COR-L47 (cell line): Measurements from ENCODE around the gene HMCES.
"Not testable (repeated sequence)": the region's sequence is repeated elsewhere in the genome, so short reads cannot be mapped to it uniquely, and the experiment has no call there.

Experiments used
- DNase-seq: peaks from one replicate; lab custom pipeline; 2025; lab: John Stamatoyannopoulos, UW

Gene HMCES

DNA sequence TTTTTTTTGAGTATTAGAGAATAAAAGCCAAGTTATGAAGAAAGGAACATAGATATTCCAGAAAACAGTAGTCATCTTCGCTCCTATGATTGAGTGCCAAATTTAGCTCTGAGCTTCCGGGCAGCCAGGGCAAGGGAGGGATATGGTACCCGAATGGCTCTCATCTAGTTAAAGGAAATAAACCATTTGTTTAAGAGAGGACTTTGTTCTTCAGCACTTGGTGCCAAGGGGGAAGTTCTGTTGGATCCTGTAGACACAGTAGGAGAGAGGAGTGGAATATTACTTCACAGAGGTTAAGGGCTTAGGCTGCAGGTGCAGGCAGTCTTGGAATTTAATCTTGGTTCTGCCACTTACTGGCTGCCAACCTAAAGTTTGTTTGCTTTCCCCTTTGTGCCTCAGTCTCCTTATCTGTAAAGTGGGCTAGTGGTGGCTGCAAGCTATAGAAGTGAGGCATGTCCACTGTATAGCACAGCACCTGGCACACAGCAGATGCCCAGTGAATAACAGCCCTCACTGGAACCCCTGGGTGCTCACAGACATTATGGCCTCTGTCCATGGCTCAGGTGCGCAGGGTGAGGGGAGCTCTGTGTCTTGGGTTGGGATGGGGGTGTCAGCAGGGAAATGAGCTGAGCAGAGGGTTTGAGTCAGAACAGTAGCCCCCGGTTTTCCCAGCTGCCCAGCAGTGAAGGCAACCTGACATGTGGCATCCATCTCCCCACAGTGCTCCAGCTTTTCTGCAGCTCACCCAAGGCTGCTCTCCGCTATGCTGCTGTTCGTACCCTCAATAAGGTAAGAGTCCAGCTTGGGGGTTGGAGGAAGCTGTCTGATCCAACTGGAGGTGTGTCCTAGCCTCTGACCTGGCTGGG, 18.8 kb upstream of the HMCES start:
- DNase-seq: no peak

GRCh38 chr3:129260606-129261005, 18.1 kb upstream of the HMCES start:
- no peak for DNase-seq

DNA sequence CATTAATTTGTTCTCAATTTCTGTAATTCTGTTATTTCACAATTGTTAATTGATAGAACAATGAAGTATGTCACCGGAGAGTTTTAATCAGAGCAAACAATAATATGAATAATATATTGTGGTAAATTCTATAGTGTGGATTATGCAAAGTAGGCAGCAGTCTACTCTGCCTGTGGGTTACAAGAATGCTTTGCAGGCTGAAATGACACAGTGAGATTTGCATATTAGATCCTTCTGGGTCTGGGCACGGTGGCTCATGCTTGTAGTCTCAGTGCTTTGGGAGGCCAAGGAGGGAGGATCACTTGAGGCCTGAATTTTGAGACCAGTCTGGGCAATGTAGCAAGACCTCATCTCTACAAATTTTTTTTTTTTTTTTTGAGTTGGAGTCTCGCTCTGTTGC, 16.8 kb upstream of the HMCES start:
- DNase-seq: no peak

DNA sequence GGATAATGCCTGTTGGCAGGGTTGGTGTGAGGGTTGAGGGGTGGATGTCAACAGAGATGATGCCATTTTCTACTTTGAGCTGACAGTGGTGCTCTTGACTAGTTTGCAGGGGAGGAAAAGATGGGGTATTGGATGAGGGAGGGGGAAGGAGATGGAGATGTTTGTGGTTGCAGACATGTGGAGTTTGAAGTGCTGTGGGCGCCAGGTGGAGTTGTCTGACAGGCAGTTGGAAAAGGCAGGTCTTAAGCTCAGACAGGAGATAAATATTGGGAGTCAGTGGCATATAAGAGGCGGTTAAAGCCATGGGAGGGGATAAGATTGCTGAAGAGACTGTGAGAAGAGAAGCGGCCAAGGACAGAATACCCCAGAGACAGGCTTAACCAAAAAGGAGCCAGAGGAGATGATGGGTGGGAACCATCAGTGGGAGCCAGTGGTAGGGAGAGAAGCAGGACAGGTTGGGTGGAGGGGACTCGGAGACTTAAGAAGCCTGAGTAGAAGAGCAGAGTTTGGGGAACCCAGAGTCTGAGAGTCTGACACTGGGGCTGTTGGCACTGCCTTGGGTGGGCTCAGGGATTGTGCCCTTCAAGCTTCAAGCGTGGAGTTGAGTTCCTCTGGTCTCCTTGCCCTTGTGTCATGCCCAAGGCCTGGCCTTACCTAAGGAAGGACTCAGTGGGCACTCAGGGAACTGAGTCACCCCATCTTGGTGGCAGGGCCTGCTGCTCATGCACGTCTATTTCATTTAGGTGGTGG, 15.3 kb upstream of the HMCES start:
- peak; percentile 5 for DNase-seq

DNA sequence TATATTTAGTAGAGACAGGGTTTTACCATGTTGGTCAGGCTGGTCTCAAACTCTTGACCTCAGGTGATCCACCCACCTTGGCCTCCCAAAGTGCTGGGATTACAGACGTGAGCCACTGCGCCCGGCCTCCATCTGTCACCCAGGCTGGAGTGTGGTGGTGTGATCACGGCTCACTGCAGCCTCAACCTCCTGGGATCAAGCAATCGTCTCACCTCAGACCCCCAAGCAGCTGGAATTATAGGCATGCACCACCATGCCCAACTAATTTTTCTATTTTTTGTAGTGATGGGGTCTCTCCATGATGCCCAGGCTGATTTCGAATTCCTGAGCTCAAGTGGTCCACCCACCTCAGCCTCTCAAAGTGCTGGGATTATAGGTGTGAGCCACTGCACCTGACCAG, 13.7 kb upstream of the HMCES start:
- DNase-seq: not testable (repeated sequence)

DNA sequence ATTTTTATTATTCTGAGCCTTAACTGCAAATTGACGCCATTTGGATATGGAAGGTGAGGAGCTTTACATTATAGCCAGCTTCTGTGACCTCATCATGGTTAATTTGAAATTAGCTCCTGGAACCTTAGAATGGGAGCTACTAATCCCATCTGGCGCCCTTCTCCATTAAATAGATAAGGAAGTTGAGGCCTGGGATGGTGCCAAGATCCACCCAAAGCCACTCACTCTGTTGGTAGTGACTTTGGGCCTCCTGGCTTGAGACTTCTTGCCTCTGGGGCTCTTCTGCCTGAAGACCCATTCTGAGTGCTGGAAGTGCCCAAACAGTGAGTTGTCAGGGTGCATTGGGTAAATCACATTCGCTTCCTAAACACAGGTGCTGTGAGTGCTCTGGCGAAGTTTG, 12.0 kb upstream of the HMCES start:
- DNase-seq: no peak

GRCh38 chr3:129268396-129268795, 10.3 kb upstream of the HMCES start:
- DNase-seq: no peak

GRCh38 chr3:129271674-129272073, 7.0 kb upstream of the HMCES start:
- DNase-seq: no peak

GRCh38 chr3:129276385-129276784, 2.3 kb upstream of the HMCES start:
- DNase-seq: no peak

DNA sequence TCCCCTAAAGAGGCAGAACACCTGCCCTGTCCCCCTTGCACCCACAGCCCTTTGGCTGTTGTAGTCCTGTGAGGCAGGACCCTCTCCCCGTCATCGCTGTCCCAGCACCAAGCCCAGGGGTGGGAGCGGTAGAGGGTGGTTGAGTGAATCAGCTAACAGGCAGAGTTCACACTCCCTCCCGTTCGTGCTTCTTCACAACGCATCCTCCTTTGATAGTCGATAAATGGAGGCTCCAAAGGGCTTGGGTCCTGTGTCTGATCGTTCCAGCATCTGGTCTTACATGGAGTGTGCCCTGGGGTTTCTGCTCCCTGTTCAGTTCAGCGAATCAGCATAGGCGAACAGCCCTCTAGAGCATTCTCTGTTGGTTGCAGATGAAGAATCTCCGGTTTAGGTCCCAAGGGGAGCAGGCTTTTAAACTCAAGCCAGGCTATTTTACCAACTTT, 820 bp upstream of the HMCES start:
- peak; percentile 26 for DNase-seq

- DNase-seq: peak; percentile 36
These were observed 566 bp downstream of the HMCES start for GRCh38 chr3:129278966-129279906.

GRCh38 chr3:129280183-129280582, 1.5 kb downstream of the HMCES start:
- DNase-seq: no peak

- DNase-seq: no peak
These were observed 3.1 kb downstream of the HMCES start for GRCh38 chr3:129281726-129282125.

- DNase-seq: no peak
These were observed 4.2 kb downstream of the HMCES start for GRCh38 chr3:129282727-129283327.

DNA sequence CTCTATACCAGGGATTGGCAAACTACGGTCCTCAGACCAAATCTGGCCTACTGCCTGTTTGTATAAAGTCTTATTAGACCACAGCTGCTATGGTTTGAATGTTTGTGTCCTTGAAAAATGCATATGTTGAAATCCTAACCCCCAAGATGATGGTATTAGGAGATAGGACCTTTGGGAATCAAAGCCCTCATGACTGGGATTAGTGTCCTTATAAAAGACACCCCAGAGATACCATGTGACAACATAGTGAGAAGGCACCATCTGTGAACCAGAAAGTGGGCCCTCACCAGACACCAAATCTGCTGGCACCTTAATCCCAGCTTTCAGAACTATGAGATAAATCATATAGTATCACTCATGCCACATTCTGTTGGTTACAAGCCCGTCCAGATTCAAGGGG, 7.4 kb downstream of the HMCES start:
- no peak for DNase-seq

DNA sequence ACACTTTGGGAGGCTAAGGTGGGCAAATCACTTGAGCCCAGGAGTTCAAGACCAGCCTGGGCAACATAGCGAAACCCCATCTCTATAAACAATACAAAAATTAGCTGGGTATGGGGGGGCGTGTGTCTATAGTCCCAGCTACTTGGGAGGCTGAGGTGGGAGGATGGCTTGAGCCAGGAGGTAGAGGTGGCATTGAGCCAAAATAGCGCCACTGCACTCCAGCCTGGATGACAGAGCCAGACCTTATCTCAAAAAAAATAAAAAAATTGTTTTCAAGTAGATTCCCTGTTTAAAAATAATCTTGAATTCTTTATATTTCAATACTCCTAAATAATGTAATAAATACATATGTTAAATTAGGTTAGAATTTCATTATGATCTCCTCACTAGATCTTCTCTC, 9.8 kb downstream of the HMCES start:
- DNase-seq: no peak

DNA sequence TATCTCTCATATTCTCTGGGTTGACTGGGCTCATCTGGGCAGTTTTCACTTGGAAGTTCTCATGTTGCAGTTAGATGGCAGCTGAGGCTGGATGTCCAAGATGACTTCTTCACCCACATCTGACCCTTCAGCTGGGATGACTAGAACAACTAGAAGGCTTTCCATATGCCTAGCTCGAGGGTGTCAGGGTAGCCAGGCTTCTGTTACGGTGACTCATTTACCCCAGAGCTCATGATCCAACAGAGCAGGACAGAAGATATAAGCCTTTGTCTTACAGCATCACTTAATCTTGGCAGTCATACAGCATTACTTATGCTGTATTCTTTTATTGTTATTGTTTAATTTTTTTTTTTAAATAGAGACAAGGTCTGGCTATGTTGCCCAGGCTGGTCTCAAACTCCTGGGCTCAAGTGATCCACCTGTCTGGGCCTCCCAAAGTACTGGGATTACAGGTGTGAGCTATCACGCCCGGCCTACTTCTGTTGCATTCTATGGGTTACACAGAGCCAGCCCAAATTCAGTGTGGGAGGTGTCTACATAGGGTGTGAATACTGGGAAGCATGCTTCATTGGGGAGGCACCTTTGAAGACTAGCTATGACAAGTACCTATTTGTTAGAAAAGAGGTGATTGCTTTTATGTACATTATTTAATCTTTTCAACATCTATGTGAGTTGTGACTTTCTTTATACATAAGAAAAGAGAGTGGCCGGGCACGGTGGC, 10.7 kb downstream of the HMCES start:
- DNase-seq: no peak

DNA sequence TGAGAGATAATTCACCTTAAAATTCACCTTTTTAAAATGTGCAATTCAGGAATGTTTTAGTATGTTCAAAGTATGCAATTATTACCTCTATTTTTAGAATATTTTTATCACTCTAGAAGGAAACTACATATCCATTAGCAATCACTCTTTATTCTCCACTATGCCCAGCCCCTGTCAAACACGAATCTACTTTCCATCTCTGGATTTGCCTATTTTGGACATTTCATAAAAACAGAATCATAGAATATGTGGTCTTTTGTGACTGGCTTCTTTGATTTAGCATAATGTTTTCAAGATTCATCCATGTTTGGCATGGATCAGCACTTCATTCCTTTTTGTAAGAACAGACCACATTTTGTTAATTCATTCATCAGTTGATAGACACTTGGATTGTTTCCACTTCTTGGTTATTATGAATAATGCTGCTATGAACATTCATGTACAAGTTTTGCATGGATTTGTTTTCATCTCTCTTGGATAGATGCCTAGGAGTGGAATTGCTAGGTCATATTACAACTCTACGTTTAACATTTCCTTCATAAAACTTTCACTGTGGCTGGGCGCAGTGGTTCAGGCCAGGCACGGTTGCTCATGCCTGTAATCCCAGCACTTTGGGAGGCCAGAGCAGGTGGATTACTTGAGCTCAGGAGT, 12.7 kb downstream of the HMCES start:
- no peak for DNase-seq

DNA sequence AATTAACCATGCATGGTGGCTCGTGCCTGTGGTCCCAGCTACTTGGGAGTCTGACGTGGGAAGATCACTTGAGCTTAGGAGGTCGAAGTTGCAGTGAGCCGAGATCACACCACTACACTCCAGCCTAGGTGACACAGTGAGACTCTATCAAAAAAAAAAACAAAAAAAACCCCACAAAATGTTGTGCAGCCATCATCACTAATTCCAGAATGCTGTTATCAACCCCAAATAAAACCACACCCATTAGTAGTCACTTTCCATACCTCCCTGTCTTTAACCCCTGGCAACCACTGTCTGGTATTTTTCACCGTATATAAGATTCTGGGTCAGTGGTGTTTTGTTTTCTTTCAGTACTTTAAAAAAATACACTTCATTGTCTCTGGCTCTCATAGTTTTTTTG, 16.6 kb downstream of the HMCES start:
- no peak for DNase-seq

GRCh38 chr3:129304146-129304961, 25.7 kb downstream of the HMCES start:
- no peak for DNase-seq
